Measurements from ENCODE around the gene CD300C.

Gene CD300C

DNA sequence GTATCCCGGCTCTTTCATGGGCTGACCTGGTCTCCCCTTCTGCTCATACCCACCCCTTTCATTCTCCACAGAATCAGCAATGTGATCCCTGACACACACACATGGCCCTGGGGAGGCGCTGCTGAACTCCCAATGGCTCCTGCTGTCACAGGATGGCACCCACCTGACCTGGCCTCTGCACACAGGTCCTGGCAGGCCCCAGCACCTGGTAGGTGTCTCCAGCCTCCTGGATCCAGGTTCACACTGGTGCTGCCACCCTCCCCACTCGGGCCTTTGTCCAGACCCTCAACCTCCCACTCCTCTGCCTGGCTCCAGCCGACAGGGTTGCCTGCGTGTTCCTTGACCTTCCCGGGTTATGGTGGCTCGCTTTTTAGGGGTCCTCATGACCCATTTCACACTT, 1.3 kb upstream of the CD300C start:
- Mint-ChIP-seq H3K36me3 (ENCODE audit: low read depth) (no peaks in the 10 kb centered on the region), H3K27me3 (ENCODE audit: low read depth) (peaks cover 27% of the 10 kb centered on the region), H3K9me3 (no peaks in the 10 kb centered on the region), H3K4me3 (no peak overlapping the region), H3K4me1 (no peaks in the 10 kb centered on the region), H3K27ac (no peak overlapping the region)
- TF ChIP-seq, protein P1, sequence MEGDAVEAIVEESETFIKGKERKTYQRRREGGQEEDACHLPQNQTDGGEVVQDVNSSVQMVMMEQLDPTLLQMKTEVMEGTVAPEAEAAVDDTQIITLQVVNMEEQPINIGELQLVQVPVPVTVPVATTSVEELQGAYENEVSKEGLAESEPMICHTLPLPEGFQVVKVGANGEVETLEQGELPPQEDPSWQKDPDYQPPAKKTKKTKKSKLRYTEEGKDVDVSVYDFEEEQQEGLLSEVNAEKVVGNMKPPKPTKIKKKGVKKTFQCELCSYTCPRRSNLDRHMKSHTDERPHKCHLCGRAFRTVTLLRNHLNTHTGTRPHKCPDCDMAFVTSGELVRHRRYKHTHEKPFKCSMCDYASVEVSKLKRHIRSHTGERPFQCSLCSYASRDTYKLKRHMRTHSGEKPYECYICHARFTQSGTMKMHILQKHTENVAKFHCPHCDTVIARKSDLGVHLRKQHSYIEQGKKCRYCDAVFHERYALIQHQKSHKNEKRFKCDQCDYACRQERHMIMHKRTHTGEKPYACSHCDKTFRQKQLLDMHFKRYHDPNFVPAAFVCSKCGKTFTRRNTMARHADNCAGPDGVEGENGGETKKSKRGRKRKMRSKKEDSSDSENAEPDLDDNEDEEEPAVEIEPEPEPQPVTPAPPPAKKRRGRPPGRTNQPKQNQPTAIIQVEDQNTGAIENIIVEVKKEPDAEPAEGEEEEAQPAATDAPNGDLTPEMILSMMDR (IDR thresholded peaks at IDR 0.05; ENCODE audit: unreplicated experiment in 3 of 3): no peak

DNA sequence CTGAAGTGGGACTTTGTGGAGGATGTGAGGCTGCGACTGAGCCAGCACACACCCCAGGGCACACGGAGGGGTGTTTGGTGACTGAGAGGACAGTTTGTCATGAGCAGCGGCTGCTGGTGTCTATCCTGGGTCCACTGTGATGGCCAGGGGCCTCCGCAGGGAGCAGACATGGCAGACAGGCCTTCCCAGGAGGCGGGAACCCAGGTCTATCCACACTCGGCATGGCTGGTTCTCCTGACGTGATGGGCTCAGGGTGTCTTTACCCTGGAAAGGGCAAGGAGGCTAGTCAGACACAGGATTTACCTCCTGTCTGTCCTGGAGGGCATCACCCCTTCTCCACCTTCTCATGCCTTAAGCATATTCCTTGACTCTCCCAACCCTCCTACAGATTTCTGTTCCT, 671 bp upstream of the CD300C start:
- no peaks in the 10 kb centered on the region for H3K4me1 Mint-ChIP-seq
- no peaks in the 10 kb centered on the region for H3K9me3 Mint-ChIP-seq
- TF ChIP-seq, protein P1 (IDR thresholded peaks at IDR 0.05; ENCODE audit: unreplicated experiment in 3 of 3): no peak
- H3K27me3 Mint-ChIP-seq (ENCODE audit: low read depth): peaks cover 25% of the 10 kb centered on the region
- H3K27ac Mint-ChIP-seq: no peak overlapping the region
- no peak overlapping the region for H3K4me3 Mint-ChIP-seq
- H3K36me3 Mint-ChIP-seq (ENCODE audit: low read depth): no peaks in the 10 kb centered on the region

DNA sequence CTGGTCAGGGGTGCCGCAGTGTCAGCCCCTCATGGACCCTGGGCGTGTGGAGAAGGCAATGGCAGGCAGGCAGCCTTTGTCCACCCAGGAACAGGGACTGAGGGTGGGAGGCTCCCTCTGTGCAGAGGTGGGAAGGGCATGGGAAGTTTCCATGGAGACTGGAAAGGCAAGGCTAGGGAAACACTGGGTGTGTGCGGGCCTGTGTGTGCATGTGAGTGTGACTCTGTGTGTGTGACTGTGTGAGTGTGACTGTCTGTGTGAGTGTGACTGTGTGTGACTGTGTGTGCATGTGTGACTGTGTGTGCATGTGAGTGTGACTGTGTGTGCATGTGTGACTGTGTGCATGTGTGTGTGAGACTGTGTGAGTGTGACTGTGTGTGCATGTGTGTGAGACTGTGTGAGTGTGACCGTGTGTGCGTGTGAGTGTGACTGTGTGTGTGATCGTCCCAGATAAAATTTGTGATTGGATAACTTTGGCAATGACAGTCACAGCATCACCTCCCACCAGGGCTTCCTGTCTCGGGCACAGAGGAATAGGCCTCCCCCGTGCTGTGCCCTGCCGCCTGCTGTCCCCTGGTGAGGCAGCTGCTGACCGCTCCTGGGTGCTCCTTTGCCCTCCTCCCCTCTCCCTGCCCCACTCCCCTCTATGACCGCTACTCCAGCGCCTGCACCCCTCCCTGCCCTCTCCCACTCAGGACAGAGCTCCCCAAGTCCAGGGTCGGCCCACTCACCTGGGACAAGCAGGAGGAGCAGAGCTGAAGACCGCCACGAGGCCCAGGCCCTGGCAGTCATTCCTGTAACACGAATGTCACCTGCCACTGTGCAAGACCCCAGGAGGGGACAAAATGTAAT, 698 bp downstream of the CD300C start:
- no peaks in the 10 kb centered on the region for H3K36me3 Mint-ChIP-seq (ENCODE audit: low read depth)
- H3K4me1 Mint-ChIP-seq: no peaks in the 10 kb centered on the region
- H3K4me3 Mint-ChIP-seq: no peak overlapping the region
- H3K27me3 Mint-ChIP-seq (ENCODE audit: low read depth): peaks cover 20% of the 10 kb centered on the region
- no peaks in the 10 kb centered on the region for H3K9me3 Mint-ChIP-seq
- TF ChIP-seq, protein P1 (IDR thresholded peaks at IDR 0.05; ENCODE audit: unreplicated experiment in 3 of 3): no peak
- no peak overlapping the region for H3K27ac Mint-ChIP-seq

DNA sequence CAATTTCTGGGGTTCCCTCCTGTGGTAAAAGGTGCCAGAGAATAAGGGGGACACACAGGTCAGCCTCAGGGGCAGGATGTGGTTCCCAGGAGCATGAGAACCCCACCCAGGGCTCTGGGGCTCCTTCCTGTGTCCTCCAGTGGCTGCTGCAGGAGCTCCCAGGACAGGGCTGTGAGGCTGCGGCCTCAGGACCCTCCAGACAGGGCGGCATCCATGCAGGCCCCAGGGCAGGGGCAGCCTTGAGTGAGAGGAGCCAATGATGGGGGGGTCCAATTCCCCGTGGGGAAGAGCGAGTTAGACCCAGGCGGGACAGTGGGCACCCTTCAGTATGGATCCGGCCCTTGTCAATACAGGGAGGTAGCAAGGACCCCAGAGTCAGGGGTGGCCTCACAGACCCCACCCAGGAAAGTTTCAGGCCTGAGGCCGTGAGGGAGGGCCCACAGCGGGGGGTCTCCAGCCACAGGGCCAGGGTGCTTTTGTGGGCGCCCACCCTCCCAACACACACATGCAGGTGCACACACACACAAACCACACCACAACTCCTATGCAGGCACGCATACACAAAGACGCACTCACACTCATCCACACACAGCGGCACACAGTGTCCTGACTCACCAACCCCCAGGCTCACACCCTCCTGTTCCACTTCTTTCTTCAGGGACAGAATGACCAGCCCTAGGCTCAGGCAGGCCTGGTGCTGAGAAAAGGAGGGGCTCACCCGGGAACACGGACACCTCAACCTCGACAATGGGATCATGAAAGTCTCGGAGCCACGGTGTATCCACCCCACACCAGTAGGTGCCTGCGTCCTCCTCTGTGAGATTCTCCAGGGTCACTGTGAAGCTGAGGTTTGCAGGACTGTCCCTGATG, 1.8 kb downstream of the CD300C start:
- Mint-ChIP-seq H3K36me3 (ENCODE audit: low read depth) (no peaks in the 10 kb centered on the region), H3K4me1 (no peaks in the 10 kb centered on the region), H3K4me3 (no peak overlapping the region), H3K27ac (no peak overlapping the region), H3K9me3 (no peaks in the 10 kb centered on the region), H3K27me3 (ENCODE audit: low read depth) (peaks cover 27% of the 10 kb centered on the region)
- TF ChIP-seq, protein P1 (IDR thresholded peaks at IDR 0.05; ENCODE audit: unreplicated experiment in 3 of 3): no peak

DNA sequence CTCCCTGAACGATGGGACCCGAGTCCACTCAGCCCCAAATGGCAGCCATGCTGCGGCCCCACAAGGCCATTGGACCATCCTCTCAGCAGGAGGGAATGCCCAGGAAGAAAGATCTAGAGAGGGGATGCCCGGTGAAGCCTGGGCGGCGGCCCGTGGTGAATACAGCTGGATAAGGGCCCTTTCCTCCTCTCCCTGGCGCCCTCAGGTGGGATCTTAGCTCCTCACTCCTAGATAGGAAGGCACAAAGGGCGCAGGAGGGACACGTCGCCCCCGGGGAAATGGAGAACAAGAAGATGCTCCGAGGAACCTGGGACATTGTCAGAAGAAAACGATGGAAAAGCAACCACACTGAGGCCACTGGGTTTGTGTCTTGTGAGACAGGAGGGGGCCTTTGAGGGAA, 2.5 kb downstream of the CD300C start:
- H3K4me3 Mint-ChIP-seq: no peak overlapping the region
- no peaks in the 10 kb centered on the region for H3K9me3 Mint-ChIP-seq
- H3K27ac Mint-ChIP-seq: no peak overlapping the region
- no peaks in the 10 kb centered on the region for H3K4me1 Mint-ChIP-seq
- no peaks in the 10 kb centered on the region for H3K36me3 Mint-ChIP-seq (ENCODE audit: low read depth)
- TF ChIP-seq, protein P1 (IDR thresholded peaks at IDR 0.05; ENCODE audit: unreplicated experiment in 3 of 3): no peak
- peaks cover 29% of the 10 kb centered on the region for H3K27me3 Mint-ChIP-seq (ENCODE audit: low read depth)
